Hair follicular keratinocyte (primary cell): Measurements from ENCODE around the gene KLRK1. TPM values are rescaled to one million over a fixed set of nuclear protein-coding genes. Genes with fewer than 3 reads are reported as not detected.

Source experiments
- total RNA-seq: library from RNA; depleted of rRNA; stranded (reverse); fragments of >200 nt; gene quantifications from 2 replicates; pipeline ENCODE4 v1.2.3, GENCODE V29; 2015

KLRK1 gene
- 0.31 TPM in 1 of 2 replicates, not detected in the other for total RNA-seq

DNA sequence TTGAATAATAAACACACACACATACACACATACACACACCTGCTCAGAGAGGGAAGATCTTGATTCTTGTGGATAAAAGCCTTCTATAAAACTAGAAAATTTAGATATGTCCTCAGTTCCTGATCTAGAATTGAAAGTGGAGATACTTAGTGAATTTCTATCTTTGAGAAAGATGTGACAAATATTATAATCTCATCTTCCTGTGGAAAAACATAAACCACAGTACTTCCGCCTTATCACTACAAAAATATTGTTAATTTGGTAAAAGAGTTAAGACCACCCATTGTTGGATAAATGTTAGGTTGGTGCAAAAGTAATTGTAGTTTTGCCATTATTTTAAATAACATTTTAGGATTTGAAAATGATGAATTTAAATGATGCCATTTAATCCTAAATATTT is at the start of gene KLRK1:
Gene KLRK1, minus strand, starts transcription at position 138 of the 400 bp plus-strand sequence. CDS start 1,231 bp downstream, outside the sequence.

GRCh38 chr12:10435816-10436215 is 46.0 kb upstream of the KLRK1 start, which contains the start of gene KLRC2:
Gene KLRC2, minus strand, starts transcription at chr12:10436010. Its CDS starts 24 bp downstream, at chr12:10435986.

DNA sequence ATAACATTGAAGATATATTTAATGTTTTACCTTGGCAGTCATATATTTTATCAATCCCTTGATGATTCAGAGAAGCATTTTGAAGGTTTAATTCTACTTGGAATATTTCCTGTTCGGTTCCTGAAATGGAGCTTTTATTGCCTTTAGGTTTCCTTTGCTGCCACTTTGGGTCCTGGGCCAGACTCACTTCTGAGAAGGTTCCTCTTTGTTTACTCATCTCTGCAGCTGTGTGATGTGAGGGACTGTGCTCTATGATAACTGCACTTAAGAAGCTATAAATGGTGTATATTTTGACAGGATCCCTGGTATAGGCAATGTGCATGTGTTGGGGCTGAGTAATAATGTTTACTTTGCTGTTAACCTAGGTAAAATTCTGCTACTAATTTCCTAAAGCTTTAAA is 30.5 kb upstream of the KLRK1 start, which contains the start of gene KLRC3:
Gene KLRC3, minus strand, starts transcription at position 262 of the 400 bp plus-strand sequence. Its CDS starts 45 bp downstream, at position 217.

DNA sequence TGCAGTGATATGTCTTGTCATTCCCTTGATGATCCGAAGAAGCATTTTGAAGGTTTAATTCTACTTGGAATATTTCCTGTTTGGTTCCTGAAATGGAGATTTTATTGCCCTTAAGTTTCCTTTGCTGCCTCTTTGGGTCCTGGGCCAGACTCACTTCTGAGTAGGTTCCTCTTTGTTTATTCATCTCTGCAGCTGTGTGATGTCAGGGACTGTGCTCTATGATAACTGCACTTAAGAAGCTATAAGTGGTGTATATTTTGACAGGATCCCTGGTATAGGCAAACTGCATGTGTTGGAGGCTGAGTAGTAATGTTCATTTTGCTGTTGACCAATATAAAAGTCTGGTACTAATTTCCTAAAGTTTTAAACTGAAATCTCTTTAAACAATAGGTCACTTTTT is 19.6 kb upstream of the KLRK1 start, which contains the start of gene KLRC4:
Gene KLRC4, minus strand, starts transcription at position 366 of the 400 bp plus-strand sequence. Its CDS starts 182 bp downstream, at position 184.

Other genes starting within 250 kb of the KLRK1 start
- gene OLR1, start 217.9 kb downstream of the KLRK1 start, total RNA-seq: 0.04 TPM in 1 of 2 replicates, not detected in the other
- gene TMEM52B, start 211.0 kb downstream of the KLRK1 start, total RNA-seq: not detected in 2 replicates
- 9.1 and 19.6 TPM in 2 replicates for gene GABARAPL1, start 177.2 kb downstream of the KLRK1 start, total RNA-seq
- gene KLRD1, start 82.2 kb downstream of the KLRK1 start, total RNA-seq: not detected in 2 replicates
- not detected in 2 replicates for gene KLRC4, start 19.7 kb upstream of the KLRK1 start, total RNA-seq
- gene KLRC3, start 30.6 kb upstream of the KLRK1 start, total RNA-seq: not detected in 2 replicates
- not detected in 2 replicates for gene KLRC2, start 46.0 kb upstream of the KLRK1 start, total RNA-seq
- 0.23 and 0.30 TPM in 2 replicates for gene KLRC1, start 63.3 kb upstream of the KLRK1 start, total RNA-seq
- 4.6 and 7.0 TPM in 2 replicates for gene EIF2S3B, start 115.8 kb upstream of the KLRK1 start, total RNA-seq
- 14.4 and 15.3 TPM in 2 replicates for gene MAGOHB, start 223.6 kb upstream of the KLRK1 start, total RNA-seq